ENCODE results near the gene ADCY5. TPM values are rescaled to one million over a fixed set of nuclear protein-coding genes. Genes with fewer than 3 reads are reported as not detected.

Gene ADCY5
- total RNA-seq, 6 experiments from 2014 or later = 0.09 to 0.95 (median 0.19) TPM

GRCh38 chr3:123295171-123295900 is 153.6 kb downstream of the ADCY5 start:
- Mint-ChIP-seq H3K27ac (no peak overlapping the region), H3K9me3 (no peaks in the 10 kb centered on the region), H3K27me3 (ENCODE audit: insufficient read depth) (peaks cover 60% of the 10 kb centered on the region), H3K4me3 (no peak overlapping the region), H3K4me1 (ENCODE audit: low read depth) (peaks cover 11% of the 10 kb centered on the region), H3K36me3 (ENCODE audit: low read depth) (no peaks in the 10 kb centered on the region)
- no peak for DNase-seq
- TF ChIP-seq CTCF (IDR thresholded peaks at IDR 0.05) = no peak

GRCh38 chr3:123294296-123294938 is 154.5 kb downstream of the ADCY5 start:
- no peak for TF ChIP-seq CTCF (IDR thresholded peaks at IDR 0.05)
- H3K4me3 Mint-ChIP-seq = no peak overlapping the region
- no peaks in the 10 kb centered on the region; the same call in 1 of the 2 replicates for H3K36me3 Mint-ChIP-seq (ENCODE audit: low read depth)
- no peak overlapping the region for H3K27ac Mint-ChIP-seq
- H3K9me3 Mint-ChIP-seq = no peaks in the 10 kb centered on the region
- DNase-seq = no peak
- H3K4me1 Mint-ChIP-seq (ENCODE audit: low read depth) = peaks cover 11% of the 10 kb centered on the region
- peaks cover 59% of the 10 kb centered on the region for H3K27me3 Mint-ChIP-seq (ENCODE audit: insufficient read depth)

- no peaks in the 10 kb centered on the region for H3K9me3 Mint-ChIP-seq
- H3K4me3 Mint-ChIP-seq = no peak overlapping the region
- H3K27ac Mint-ChIP-seq = no peak overlapping the region
- no peaks in the 10 kb centered on the region; the same call in 1 of the 2 replicates for H3K36me3 Mint-ChIP-seq (ENCODE audit: low read depth)
- H3K27me3 Mint-ChIP-seq (ENCODE audit: insufficient read depth) = peaks cover 59% of the 10 kb centered on the region
- no peak for TF ChIP-seq CTCF (IDR thresholded peaks at IDR 0.05)
- H3K4me1 Mint-ChIP-seq (ENCODE audit: low read depth) = no peaks in the 10 kb centered on the region
- DNase-seq = no peak
Observed at GRCh38 chr3:123292321-123293310, 156.3 kb downstream of the ADCY5 start.

- no peaks in the 10 kb centered on the region; the same call in 1 of the 2 replicates for H3K9me3 Mint-ChIP-seq
- DNase-seq = no peak
- no peaks in the 10 kb centered on the region; the same call in 1 of the 2 replicates for H3K36me3 Mint-ChIP-seq (ENCODE audit: low read depth)
- H3K4me3 Mint-ChIP-seq = no peak overlapping the region
- H3K27me3 Mint-ChIP-seq (ENCODE audit: insufficient read depth) = peaks cover 56% of the 10 kb centered on the region
- H3K4me1 Mint-ChIP-seq (ENCODE audit: low read depth) = no peaks in the 10 kb centered on the region
- TF ChIP-seq CTCF (IDR thresholded peaks at IDR 0.05) = no peak
- no peak overlapping the region for H3K27ac Mint-ChIP-seq
Observed at GRCh38 chr3:123291404-123291803, 157.5 kb downstream of the ADCY5 start.

- no peak overlapping the region for H3K4me3 Mint-ChIP-seq
- TF ChIP-seq CTCF (IDR thresholded peaks at IDR 0.05) = no peak
- peaks cover 52% of the 10 kb centered on the region for H3K27me3 Mint-ChIP-seq (ENCODE audit: insufficient read depth)
- H3K27ac Mint-ChIP-seq = no peak overlapping the region
- no peaks in the 10 kb centered on the region; the same call in 1 of the 2 replicates for H3K9me3 Mint-ChIP-seq
- no peaks in the 10 kb centered on the region; the same call in 1 of the 2 replicates for H3K36me3 Mint-ChIP-seq (ENCODE audit: low read depth)
- DNase-seq = no peak
- H3K4me1 Mint-ChIP-seq (ENCODE audit: low read depth) = no peaks in the 10 kb centered on the region
Observed at GRCh38 chr3:123290962-123291361, 157.9 kb downstream of the ADCY5 start.

Measured in HFFc6 (cell line).